HFF-Myc (cell line): ENCODE results near the gene PRPF6.

Experiments
- DNase-seq: peaks from one replicate; pipeline ENCODE4 v3.0.0-alpha.2; 2011; ENCODE audit warnings: low read depth; ENCODE audit errors: extremely low read depth
- H3K4me3 ChIP-seq: replicated peaks from 2 replicates; pipeline ENCODE4 v1.5.1; 2011; ENCODE audit warnings: low read depth, mild to moderate bottlenecking, control low read depth, low read length
- TF ChIP-seq, protein P1 (sequence below): IDR thresholded peaks from 2 replicates; pipeline ENCODE4 v1.5.1; 2012; ENCODE audit warnings: mild to moderate bottlenecking, low read depth, low read length, control low read depth; ENCODE audit errors: missing control alignments

Gene PRPF6

DNA sequence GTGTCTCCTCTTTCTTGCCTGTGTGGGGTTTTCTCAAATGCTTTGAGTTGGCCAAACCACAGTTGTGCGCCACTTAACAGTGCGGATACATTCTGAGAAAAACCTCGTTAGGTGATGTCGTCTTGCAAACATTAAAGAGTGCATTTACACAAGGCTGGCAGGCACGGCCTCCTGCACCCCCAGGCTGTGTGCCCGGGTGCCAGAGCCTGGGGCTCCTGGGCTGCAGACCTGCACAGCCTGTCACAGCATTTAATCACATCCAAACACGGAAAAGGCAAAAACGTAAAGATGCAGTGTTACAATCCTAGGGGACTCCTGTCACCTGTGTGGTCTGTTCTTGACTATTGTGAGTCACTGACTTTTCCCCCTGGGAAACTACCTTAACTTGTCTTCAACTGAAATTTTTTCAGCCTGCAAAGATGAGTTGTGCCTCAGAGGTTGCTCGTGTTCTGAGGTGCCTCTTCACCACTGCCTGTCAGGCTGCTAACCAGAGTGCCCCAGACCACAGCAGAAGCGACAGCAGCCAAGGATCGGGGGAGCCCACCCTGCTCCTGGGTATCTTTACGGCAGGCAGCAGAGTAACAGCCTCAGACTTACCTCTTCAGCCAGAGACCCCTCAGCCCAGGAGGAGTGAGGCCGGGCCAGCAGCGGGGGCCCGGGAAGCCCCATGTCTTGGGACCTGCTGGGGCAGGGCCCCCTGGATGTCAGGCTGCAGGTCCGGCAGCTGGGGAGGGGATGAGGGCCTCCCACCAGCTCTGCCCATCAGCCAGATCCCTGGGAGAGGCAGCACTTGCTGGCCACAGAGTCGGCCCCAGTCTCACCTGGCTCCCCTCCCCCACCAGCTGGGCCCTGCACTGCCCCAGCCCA lies 54.4 kb downstream of the PRPF6 start:
- DNase-seq: no peak
- TF ChIP-seq, protein P1, sequence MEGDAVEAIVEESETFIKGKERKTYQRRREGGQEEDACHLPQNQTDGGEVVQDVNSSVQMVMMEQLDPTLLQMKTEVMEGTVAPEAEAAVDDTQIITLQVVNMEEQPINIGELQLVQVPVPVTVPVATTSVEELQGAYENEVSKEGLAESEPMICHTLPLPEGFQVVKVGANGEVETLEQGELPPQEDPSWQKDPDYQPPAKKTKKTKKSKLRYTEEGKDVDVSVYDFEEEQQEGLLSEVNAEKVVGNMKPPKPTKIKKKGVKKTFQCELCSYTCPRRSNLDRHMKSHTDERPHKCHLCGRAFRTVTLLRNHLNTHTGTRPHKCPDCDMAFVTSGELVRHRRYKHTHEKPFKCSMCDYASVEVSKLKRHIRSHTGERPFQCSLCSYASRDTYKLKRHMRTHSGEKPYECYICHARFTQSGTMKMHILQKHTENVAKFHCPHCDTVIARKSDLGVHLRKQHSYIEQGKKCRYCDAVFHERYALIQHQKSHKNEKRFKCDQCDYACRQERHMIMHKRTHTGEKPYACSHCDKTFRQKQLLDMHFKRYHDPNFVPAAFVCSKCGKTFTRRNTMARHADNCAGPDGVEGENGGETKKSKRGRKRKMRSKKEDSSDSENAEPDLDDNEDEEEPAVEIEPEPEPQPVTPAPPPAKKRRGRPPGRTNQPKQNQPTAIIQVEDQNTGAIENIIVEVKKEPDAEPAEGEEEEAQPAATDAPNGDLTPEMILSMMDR: no peak

DNA sequence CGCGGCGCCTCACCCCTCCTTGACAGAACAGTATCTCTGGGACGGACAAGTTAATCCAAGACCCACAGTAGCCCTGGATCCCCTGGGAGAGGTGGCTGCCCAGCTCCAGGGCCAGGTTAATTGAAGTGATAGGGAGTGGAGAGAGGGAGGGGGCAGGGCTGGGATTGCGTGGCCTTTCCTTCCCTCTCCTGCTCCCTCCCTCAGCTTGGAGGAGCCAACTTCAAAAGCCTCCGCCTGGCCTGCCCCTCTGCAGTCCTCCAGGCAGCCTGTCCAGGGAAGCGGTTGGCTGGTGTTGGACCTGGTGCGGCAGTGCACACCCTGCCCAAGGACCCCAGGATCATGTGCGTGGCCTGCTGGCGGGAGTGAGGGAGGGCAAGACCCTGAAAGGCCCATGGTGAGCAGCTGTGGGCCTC lies 55.0 kb downstream of the PRPF6 start, which contains the start of gene C20orf204:
Gene C20orf204 (plus strand): TSS at position 250 of the 413 bp plus-strand sequence. CDS start 142 bp downstream, at position 392.
- no peak for DNase-seq
- no peak within 1 kb of the TSS for H3K4me3 ChIP-seq

More for the DNA sequence above, 54.4 kb downstream of the PRPF6 start:
- no peak overlapping the region for H3K4me3 ChIP-seq

DNA sequence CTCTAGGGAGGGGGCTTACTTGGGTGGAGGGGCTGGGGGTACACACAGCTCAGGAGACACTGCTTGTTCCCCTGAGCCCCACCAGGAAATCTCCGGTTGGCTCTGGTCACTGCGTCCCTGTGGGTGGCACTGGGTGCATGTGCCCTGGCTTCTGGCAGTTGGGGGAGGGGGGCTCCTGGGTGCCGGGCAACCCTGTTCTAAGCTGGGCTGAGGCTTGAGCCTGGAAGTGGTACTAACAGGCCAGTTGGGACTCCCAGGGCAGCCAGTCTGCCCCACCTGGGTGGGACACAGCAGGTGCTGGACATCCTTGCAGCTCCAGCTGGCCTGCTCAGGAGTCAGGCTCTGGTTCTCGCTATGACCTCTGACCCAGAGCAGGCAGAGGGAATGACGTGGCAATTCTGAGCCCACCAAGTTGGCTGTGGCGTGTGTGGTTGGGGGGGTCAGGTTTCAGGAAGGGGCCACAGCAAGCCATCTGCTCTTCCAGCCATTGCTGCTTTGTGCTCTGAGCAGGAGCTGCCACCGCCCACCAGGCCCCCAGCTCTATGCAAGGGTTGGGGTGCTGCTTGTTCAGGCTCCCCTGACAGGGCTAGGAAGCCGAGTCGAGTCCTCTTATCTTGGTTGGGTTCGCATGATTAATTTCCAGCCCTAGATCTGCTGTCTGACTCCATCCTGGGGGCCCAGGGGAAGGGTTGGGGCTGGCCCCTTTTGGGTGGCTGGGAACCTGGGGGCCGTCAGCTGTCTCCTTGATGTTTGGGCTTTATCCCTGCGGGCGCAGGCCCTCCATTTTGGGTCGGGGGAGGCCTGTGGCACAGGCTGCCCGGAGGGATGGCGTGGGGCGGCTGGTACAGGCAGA lies 55.6 kb downstream of the PRPF6 start:
- no peak overlapping the region for H3K4me3 ChIP-seq
- DNase-seq: no peak
- TF ChIP-seq, protein P1: no peak

More for the DNA sequence above, 55.0 kb downstream of the PRPF6 start, which contains the start of gene C20orf204:
- TF ChIP-seq, protein P1: no peak

DNA sequence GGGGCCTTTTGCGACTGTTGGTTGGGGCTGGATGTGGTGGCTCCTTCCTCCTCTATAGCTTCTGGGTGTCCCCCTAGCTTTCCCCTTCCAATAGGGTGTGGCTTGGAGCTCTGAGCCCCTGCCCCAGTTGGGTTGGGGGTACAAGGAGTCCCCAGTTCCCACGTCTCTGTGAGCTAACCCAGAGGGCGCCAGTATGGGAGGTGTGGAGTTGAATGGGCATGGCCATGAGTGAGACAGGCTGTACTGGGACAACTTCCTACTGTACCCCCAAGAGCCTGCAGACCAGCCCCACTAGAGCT lies 56.2 kb downstream of the PRPF6 start:
- TF ChIP-seq, protein P1: no peak
- H3K4me3 ChIP-seq: no peak overlapping the region

DNA sequence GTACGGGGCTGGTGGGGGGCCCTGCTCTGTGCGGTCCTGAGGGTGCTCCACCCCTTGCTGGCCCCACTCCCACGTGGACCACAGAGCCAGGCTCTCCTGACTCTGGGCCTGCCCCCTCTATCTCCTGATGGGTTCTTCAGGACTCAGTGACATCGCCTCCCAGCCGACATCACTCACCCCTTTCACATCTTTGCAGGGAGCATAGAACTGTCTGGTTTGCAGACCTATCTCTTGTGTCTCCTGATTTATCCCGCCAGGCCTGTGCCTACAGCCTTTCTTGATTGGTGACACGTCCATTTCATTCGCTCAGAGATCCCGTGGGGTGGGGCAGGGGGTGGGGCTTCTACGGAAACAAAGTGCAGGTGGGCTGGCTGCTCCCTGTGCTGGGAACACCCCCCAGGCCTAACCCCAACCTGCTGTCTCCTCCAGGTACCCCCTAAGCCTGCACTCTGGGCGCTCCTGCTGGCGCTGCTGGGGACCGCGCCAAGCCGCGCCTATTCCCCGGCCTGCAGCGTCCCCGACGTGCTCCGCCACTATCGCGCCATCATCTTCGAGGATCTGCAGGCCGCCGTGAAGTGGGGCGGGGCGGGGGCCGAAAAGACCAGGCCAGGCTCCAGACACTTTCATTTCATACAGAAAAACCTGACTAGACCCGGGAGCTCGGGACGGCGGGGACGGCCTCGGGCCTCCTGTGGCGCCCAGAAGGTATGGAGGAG lies 56.7 kb downstream of the PRPF6 start:
- TF ChIP-seq, protein P1: no peak
- no peak overlapping the region for H3K4me3 ChIP-seq
- DNase-seq: no peak

More for the DNA sequence above, 56.2 kb downstream of the PRPF6 start:
- no peak for DNase-seq

DNA sequence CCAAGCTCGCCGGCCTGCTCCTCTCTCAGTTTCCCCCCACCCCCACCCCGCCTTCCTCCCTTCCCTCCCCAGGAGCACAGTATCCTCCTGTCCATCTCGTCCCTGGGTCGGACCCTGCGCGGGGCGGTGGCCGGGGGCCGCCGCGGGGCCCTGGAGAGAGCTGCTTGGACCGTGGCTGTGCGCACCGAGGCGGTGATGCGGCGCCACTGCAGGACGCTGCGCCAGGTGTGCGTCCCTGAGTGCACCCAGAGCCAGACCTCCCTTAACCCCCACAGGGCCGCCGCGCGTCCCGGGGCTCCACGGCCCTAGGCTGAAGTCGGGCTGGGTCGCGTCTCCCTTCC lies 57.3 kb downstream of the PRPF6 start:
- no peak for DNase-seq
- no peak overlapping the region for H3K4me3 ChIP-seq
- TF ChIP-seq, protein P1: no peak
